Measurements from ENCODE around the gene ZNF57.
"Not testable (repeated sequence)": the region's sequence is repeated elsewhere in the genome, so short reads cannot be mapped to it uniquely, and the experiment has no call there.

GRCh38 chr19:2872175-2872574, 28.6 kb upstream of the ZNF57 start:
- not testable (repeated sequence) for TF ChIP-seq POLR2AphosphoS5 (IDR thresholded peaks at IDR 0.05; ENCODE audit: borderline replicate concordance, low read depth, low read length); EZH2 (IDR thresholded peaks at IDR 0.05)

All from SK-N-MC (cell line).